Measurements from ENCODE around the gene CDH12.

CDH12 gene

GRCh38 chr5:21774281-21774680 lies 1078.9 kb downstream of the CDH12 start:
- no peak overlapping the region for H3K14ac ChIP-seq (ENCODE audit: low read length)
- H3K27me3 ChIP-seq (ENCODE audit: insufficient read depth, low read length): no peaks in the 10 kb centered on the region
- no peak overlapping the region for H4K12ac ChIP-seq (ENCODE audit: low read depth, low read length)
- H2AK5ac ChIP-seq (ENCODE audit: low read length): no peak overlapping the region
- no peak overlapping the region for H3K18ac ChIP-seq (ENCODE audit: low read length)
- H4K8ac ChIP-seq (ENCODE audit: low read depth, low read length): no peak overlapping the region
- H3K4me3 ChIP-seq (ENCODE audit: low read depth, low read length): no peak overlapping the region
- no peaks in the 10 kb centered on the region for H3K9me3 ChIP-seq (ENCODE audit: insufficient read depth, low read depth, low read length)
- DNase-seq: no peak
- no CpG with 5 or more reads among the region's 2 CpGs for WGBS (ENCODE audit: extremely low coverage, insufficient coverage, insufficient read length)
- H3K79me1 ChIP-seq (ENCODE audit: low read length): no peaks in the 10 kb centered on the region
- H3K36me3 ChIP-seq (ENCODE audit: control insufficient read depth in 1 of 2, insufficient read depth in 2 of 2, low read length in 2 of 2): no peaks in the 10 kb centered on the region
- H2AFZ ChIP-seq (ENCODE audit: insufficient read depth, low read length, poor library complexity): no peak overlapping the region
- no peaks in the 10 kb centered on the region for H3K4me1 ChIP-seq (ENCODE audit: control insufficient read depth in 1 of 2, insufficient read depth in 2 of 2, low read length in 2 of 2)
- H2BK120ac ChIP-seq (ENCODE audit: insufficient read depth, low read length, poor library complexity): no peak overlapping the region
- H3K79me2 ChIP-seq (ENCODE audit: control insufficient read depth, insufficient read depth, low read length, poor library complexity): no peaks in the 10 kb centered on the region
- H2BK12ac ChIP-seq (ENCODE audit: low read length): no peak overlapping the region
- no peak overlapping the region for H3K4me2 ChIP-seq (ENCODE audit: low read length)
- no peak overlapping the region for H3K4ac ChIP-seq (ENCODE audit: low read depth, low read length)
- no peak overlapping the region for H3K27ac ChIP-seq (ENCODE audit: low read depth, low read length)
- H2BK5ac ChIP-seq (ENCODE audit: low read depth, low read length, poor library complexity): no peak overlapping the region
- H4K91ac ChIP-seq (ENCODE audit: low read depth, low read length): no peak overlapping the region
- H3K9ac ChIP-seq (ENCODE audit: low read length): no peak overlapping the region
- H3K23ac ChIP-seq (ENCODE audit: low read length): no peak overlapping the region

- no peak overlapping the region for H2BK120ac ChIP-seq (ENCODE audit: insufficient read depth, low read length, poor library complexity)
- no peak overlapping the region for H3K23ac ChIP-seq (ENCODE audit: low read length)
- no CpG with 5 or more reads among the region's 3 CpGs for WGBS (ENCODE audit: extremely low coverage, insufficient coverage, insufficient read length)
- no peak overlapping the region for H2AFZ ChIP-seq (ENCODE audit: insufficient read depth, low read length, poor library complexity)
- H3K27me3 ChIP-seq (ENCODE audit: insufficient read depth, low read length): no peaks in the 10 kb centered on the region
- no peak overlapping the region for H3K9ac ChIP-seq (ENCODE audit: low read length)
- no peak for DNase-seq
- no peak overlapping the region for H4K91ac ChIP-seq (ENCODE audit: low read depth, low read length)
- no peak overlapping the region for H2BK12ac ChIP-seq (ENCODE audit: low read length)
- no peak overlapping the region for H3K18ac ChIP-seq (ENCODE audit: low read length)
- no peaks in the 10 kb centered on the region for H3K9me3 ChIP-seq (ENCODE audit: insufficient read depth, low read depth, low read length)
- no peak overlapping the region for H3K4me2 ChIP-seq (ENCODE audit: low read length)
- no peaks in the 10 kb centered on the region for H3K36me3 ChIP-seq (ENCODE audit: control insufficient read depth in 1 of 2, insufficient read depth in 2 of 2, low read length in 2 of 2)
- H2BK5ac ChIP-seq (ENCODE audit: low read depth, low read length, poor library complexity): no peak overlapping the region
- no peaks in the 10 kb centered on the region for H3K4me1 ChIP-seq (ENCODE audit: control insufficient read depth in 1 of 2, insufficient read depth in 2 of 2, low read length in 2 of 2)
- H4K8ac ChIP-seq (ENCODE audit: low read depth, low read length): no peak overlapping the region
- H3K79me2 ChIP-seq (ENCODE audit: control insufficient read depth, insufficient read depth, low read length, poor library complexity): no peaks in the 10 kb centered on the region
- H3K27ac ChIP-seq (ENCODE audit: low read depth, low read length): no peak overlapping the region
- H4K12ac ChIP-seq (ENCODE audit: low read depth, low read length): no peak overlapping the region
- H3K14ac ChIP-seq (ENCODE audit: low read length): no peak overlapping the region
- no peak overlapping the region for H2AK5ac ChIP-seq (ENCODE audit: low read length)
- H3K79me1 ChIP-seq (ENCODE audit: low read length): no peaks in the 10 kb centered on the region
- no peak overlapping the region for H3K4me3 ChIP-seq (ENCODE audit: low read depth, low read length)
- H3K4ac ChIP-seq (ENCODE audit: low read depth, low read length): no peak overlapping the region
These were observed 1079.7 kb downstream of the CDH12 start for GRCh38 chr5:21773456-21773855.

GRCh38 chr5:21765406-21765805 lies 1087.7 kb downstream of the CDH12 start:
- H2BK12ac ChIP-seq (ENCODE audit: low read length): no peak overlapping the region
- no peak for DNase-seq
- H2AK5ac ChIP-seq (ENCODE audit: low read length): no peak overlapping the region
- H3K27ac ChIP-seq (ENCODE audit: low read depth, low read length): no peak overlapping the region
- no peak overlapping the region for H2BK120ac ChIP-seq (ENCODE audit: insufficient read depth, low read length, poor library complexity)
- no peak overlapping the region for H3K4me2 ChIP-seq (ENCODE audit: low read length)
- H4K8ac ChIP-seq (ENCODE audit: low read depth, low read length): no peak overlapping the region
- no peak overlapping the region for H2BK5ac ChIP-seq (ENCODE audit: low read depth, low read length, poor library complexity)
- H3K27me3 ChIP-seq (ENCODE audit: insufficient read depth, low read length): no peaks in the 10 kb centered on the region
- no peak overlapping the region for H3K18ac ChIP-seq (ENCODE audit: low read length)
- H4K91ac ChIP-seq (ENCODE audit: low read depth, low read length): no peak overlapping the region
- no peak overlapping the region for H3K14ac ChIP-seq (ENCODE audit: low read length)
- no peak overlapping the region for H3K23ac ChIP-seq (ENCODE audit: low read length)
- H3K9ac ChIP-seq (ENCODE audit: low read length): no peak overlapping the region
- H4K12ac ChIP-seq (ENCODE audit: low read depth, low read length): no peak overlapping the region
- no peaks in the 10 kb centered on the region for H3K36me3 ChIP-seq (ENCODE audit: control insufficient read depth in 1 of 2, insufficient read depth in 2 of 2, low read length in 2 of 2)
- no peak overlapping the region for H3K4me3 ChIP-seq (ENCODE audit: low read depth, low read length)
- H3K4ac ChIP-seq (ENCODE audit: low read depth, low read length): no peak overlapping the region
- no peaks in the 10 kb centered on the region for H3K9me3 ChIP-seq (ENCODE audit: insufficient read depth, low read depth, low read length)
- H3K79me2 ChIP-seq (ENCODE audit: control insufficient read depth, insufficient read depth, low read length, poor library complexity): no peaks in the 10 kb centered on the region
- H3K4me1 ChIP-seq (ENCODE audit: control insufficient read depth in 1 of 2, insufficient read depth in 2 of 2, low read length in 2 of 2): no peaks in the 10 kb centered on the region
- no CpG with 5 or more reads among the region's 1 CpG for WGBS (ENCODE audit: extremely low coverage, insufficient coverage, insufficient read length)
- H2AFZ ChIP-seq (ENCODE audit: insufficient read depth, low read length, poor library complexity): no peak overlapping the region
- no peaks in the 10 kb centered on the region for H3K79me1 ChIP-seq (ENCODE audit: low read length)

- H3K18ac ChIP-seq (ENCODE audit: low read length): no peak overlapping the region
- H2BK120ac ChIP-seq (ENCODE audit: insufficient read depth, low read length, poor library complexity): no peak overlapping the region
- H3K9ac ChIP-seq (ENCODE audit: low read length): no peak overlapping the region
- H3K4ac ChIP-seq (ENCODE audit: low read depth, low read length): no peak overlapping the region
- H3K23ac ChIP-seq (ENCODE audit: low read length): no peak overlapping the region
- H2BK12ac ChIP-seq (ENCODE audit: low read length): no peak overlapping the region
- H4K8ac ChIP-seq (ENCODE audit: low read depth, low read length): no peak overlapping the region
- H3K27me3 ChIP-seq (ENCODE audit: insufficient read depth, low read length): no peaks in the 10 kb centered on the region
- no peak for DNase-seq
- no peak overlapping the region for H4K91ac ChIP-seq (ENCODE audit: low read depth, low read length)
- no peaks in the 10 kb centered on the region for H3K79me1 ChIP-seq (ENCODE audit: low read length)
- H2AFZ ChIP-seq (ENCODE audit: insufficient read depth, low read length, poor library complexity): no peak overlapping the region
- no peaks in the 10 kb centered on the region for H3K79me2 ChIP-seq (ENCODE audit: control insufficient read depth, insufficient read depth, low read length, poor library complexity)
- no peaks in the 10 kb centered on the region for H3K36me3 ChIP-seq (ENCODE audit: control insufficient read depth in 1 of 2, insufficient read depth in 2 of 2, low read length in 2 of 2)
- H2BK5ac ChIP-seq (ENCODE audit: low read depth, low read length, poor library complexity): no peak overlapping the region
- H3K4me1 ChIP-seq (ENCODE audit: control insufficient read depth in 1 of 2, insufficient read depth in 2 of 2, low read length in 2 of 2): no peaks in the 10 kb centered on the region
- no peak overlapping the region for H3K27ac ChIP-seq (ENCODE audit: low read depth, low read length)
- no peak overlapping the region for H3K4me2 ChIP-seq (ENCODE audit: low read length)
- no peak overlapping the region for H4K12ac ChIP-seq (ENCODE audit: low read depth, low read length)
- no peaks in the 10 kb centered on the region for H3K9me3 ChIP-seq (ENCODE audit: insufficient read depth, low read depth, low read length)
- H3K14ac ChIP-seq (ENCODE audit: low read length): no peak overlapping the region
- H2AK5ac ChIP-seq (ENCODE audit: low read length): no peak overlapping the region
- H3K4me3 ChIP-seq (ENCODE audit: low read depth, low read length): no peak overlapping the region
These were observed 1114.0 kb downstream of the CDH12 start for GRCh38 chr5:21739096-21739495.

Measured in trophoblast cell (in vitro differentiated cells and primary cell).